Brain microvascular endothelial cell (primary cell): ENCODE data around the gene DPPA4.
A peak's percentile ranks its signal among the peaks of the same experiment; 100 is the strongest.
"Not testable (repeated sequence)": the region's sequence is repeated elsewhere in the genome, so short reads cannot be mapped to it uniquely, and the experiment has no call there.

Experiments used
- DNase-seq: peaks from one replicate; pipeline ENCODE4 v3.0.0-alpha.2; 2020
- H3K27ac ChIP-seq: fragments of 250-450 bp; sonication (Bioruptor Pico); 2 replicates; pipeline ENCODE4 v1.5.1; 2020; ENCODE audit warnings: mild to moderate bottlenecking, moderate library complexity
- H3K27me3 ChIP-seq: fragments of 250-450 bp; sonication (Bioruptor Pico); replicated peaks from 2 replicates; pipeline ENCODE4 v1.5.1; 2020; ENCODE audit warnings: mild to moderate bottlenecking
- H3K36me3 ChIP-seq: fragments of 250-450 bp; sonication (Bioruptor Pico); replicated peaks from 2 replicates; pipeline ENCODE4 v1.5.1; 2020; ENCODE audit warnings: mild to moderate bottlenecking
- H3K4me3 ChIP-seq: 2 replicates; pipeline ENCODE4 v1.5.1; 2011; ENCODE audit warnings: low read depth, mild to moderate bottlenecking, control low read depth, low read length, moderate library complexity
- in situ Hi-C: cut with HindIII; loops from 2 replicates; pipeline ENCODE4 v1.10.0; 2017; ENCODE audit warnings: low sequenced_read_pairs, low pct_ligation_motif_present
- TF ChIP-seq, protein P1 (sequence below): IDR thresholded peaks from 2 replicates; pipeline ENCODE4 v1.5.1; 2011; ENCODE audit warnings: low read depth, mild to moderate bottlenecking, moderate library complexity, low read length, control low read depth, inconsistent platforms; ENCODE audit errors: missing control alignments

The DPPA4 gene

DNA sequence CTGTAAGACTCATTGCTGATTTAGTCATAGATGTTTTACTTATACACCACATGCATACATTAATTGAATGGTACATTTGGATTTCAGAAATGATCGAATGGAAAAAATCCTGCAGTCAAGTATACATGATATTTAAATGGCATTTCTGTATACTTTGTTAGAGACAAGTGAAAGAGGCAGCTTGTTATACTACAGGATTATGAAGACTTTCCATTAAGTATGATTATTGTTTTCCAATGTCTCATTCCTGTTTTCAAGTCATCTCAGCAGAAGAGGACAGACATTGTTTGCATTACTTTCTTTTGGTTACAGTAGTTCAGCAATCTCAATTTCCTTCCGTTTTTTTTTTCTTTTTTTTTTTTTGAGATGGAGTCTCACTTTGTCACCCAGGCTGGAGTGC is 36.6 kb upstream of the DPPA4 start:
- H3K4me3 ChIP-seq = no peak overlapping the region
- no peak overlapping the region for H3K27ac ChIP-seq
- no peaks in the 10 kb centered on the region for H3K36me3 ChIP-seq
- in situ Hi-C loops = no loop called here
- TF ChIP-seq, protein P1, sequence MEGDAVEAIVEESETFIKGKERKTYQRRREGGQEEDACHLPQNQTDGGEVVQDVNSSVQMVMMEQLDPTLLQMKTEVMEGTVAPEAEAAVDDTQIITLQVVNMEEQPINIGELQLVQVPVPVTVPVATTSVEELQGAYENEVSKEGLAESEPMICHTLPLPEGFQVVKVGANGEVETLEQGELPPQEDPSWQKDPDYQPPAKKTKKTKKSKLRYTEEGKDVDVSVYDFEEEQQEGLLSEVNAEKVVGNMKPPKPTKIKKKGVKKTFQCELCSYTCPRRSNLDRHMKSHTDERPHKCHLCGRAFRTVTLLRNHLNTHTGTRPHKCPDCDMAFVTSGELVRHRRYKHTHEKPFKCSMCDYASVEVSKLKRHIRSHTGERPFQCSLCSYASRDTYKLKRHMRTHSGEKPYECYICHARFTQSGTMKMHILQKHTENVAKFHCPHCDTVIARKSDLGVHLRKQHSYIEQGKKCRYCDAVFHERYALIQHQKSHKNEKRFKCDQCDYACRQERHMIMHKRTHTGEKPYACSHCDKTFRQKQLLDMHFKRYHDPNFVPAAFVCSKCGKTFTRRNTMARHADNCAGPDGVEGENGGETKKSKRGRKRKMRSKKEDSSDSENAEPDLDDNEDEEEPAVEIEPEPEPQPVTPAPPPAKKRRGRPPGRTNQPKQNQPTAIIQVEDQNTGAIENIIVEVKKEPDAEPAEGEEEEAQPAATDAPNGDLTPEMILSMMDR = no peak
- no peaks in the 10 kb centered on the region for H3K27me3 ChIP-seq
- DNase-seq = no peak

DNA sequence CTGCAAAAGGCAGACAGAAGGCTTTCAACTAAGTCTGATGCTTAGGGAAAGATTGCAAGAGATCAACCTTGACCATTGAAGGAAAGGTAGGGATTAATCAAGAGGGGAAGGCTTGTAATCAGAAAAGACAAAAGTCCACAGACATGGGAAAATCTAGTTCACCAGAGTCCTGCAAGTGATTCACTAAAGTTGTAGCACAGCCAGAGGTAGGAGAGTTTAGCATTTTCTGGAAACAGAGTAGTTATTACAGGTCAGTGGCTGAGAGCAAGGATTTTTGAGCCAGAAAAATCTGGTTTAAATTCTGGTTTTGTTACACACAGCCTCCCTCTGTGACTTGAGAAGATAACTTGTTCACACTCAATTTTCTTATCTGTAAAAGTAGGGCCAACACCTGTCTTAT is 35.3 kb upstream of the DPPA4 start:
- no peaks in the 10 kb centered on the region for H3K36me3 ChIP-seq
- in situ Hi-C loops = no loop called here
- TF ChIP-seq, protein P1 = no peak
- H3K4me3 ChIP-seq = no peak overlapping the region
- DNase-seq = no peak
- no peak overlapping the region for H3K27ac ChIP-seq
- H3K27me3 ChIP-seq = no peaks in the 10 kb centered on the region

DNA sequence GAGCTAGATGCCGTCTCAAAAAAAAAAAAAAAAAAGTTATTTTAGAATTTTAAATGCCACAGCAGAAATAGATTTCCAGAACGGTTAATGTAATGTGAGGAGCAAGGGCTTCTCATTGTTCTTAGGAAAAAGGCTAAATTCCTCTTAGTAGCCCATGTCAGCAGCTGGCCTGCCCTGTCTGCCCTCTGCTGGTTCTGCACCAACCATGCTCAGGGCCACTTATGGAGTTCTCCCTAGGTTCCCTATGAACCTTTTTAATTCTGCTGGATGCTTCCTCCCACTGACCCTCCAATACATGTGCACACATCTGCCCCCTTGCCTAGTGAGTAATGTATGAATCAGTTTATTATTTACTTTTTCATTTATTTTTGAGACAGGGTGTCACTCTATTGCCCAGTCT is 32.2 kb upstream of the DPPA4 start:
- in situ Hi-C loops = no loop called here
- Histone ChIP-seq H3K27ac (no peak overlapping the region), H3K4me3 (no peak overlapping the region), H3K27me3 (no peaks in the 10 kb centered on the region), H3K36me3 (no peaks in the 10 kb centered on the region)
- DNase-seq = no peak
- TF ChIP-seq, protein P1 = peak; percentile 63

DNA sequence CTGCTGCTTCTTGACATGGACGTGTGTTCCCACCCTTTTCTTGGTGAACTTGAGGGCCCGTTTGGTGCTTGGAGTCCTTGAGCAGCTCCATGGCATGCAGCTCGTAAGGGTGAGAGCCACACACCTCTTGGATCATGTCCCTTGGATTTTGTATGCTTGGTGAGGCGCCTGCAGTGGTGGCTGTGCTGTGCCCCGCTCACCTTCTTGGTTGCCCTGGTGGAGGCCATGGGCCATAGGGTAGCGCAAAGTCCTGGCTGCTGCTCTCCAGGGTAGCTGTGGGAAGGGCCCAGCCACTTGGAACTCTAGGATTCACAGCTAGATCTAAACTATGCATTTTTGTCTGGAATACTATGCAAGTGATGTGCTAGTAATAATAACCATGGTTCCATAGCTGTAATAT is 26.7 kb upstream of the DPPA4 start:
- Histone ChIP-seq H3K36me3 (no peaks in the 10 kb centered on the region), H3K27me3 (no peaks in the 10 kb centered on the region), H3K27ac (no peak overlapping the region), H3K4me3 (no peak overlapping the region)
- TF ChIP-seq, protein P1 = no peak
- DNase-seq = no peak
- in situ Hi-C loops = no loop called here

DNA sequence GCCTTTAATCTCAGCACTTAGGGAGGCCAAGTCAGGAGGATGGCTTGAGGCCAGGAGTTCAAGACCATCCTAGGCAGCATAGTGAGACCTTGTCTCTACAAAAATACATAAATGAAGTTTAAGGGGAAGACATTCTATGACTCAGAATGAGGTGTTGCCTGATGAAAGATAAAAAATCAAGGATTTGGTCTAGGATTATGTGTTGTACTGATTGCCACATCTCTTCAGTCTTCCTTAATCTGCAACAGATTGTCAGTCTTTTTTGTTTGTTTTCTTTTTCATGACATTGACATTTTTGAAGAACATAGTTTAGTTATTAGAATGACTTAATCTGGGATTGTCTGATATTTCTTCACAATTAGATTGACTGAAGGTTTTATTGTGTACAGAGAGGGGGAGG is 26.3 kb upstream of the DPPA4 start:
- Histone ChIP-seq H3K36me3 (no peaks in the 10 kb centered on the region), H3K27ac (no peak overlapping the region), H3K4me3 (no peak overlapping the region), H3K27me3 (no peaks in the 10 kb centered on the region)
- DNase-seq = no peak
- TF ChIP-seq, protein P1 = no peak
- in situ Hi-C loops = no loop called here

DNA sequence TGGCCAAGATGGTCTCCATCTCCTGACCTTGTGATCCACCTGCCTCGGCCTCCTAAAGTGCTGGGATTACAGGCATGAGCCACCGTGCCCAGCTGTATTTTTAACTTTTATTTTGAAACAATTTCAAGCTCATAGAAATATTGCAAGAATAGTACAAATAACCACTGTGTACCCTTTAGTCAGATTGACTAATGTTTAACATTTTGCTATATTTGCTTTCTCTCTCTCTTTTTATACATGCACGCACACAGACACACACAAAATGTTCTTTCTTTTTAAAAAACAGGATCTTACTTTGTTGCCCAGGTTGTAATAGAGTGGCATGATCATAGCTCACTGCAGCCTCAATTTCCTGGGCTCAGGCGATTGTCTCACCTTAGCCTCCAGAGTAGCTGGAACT is 25.5 kb upstream of the DPPA4 start:
- no peak for DNase-seq
- Histone ChIP-seq H3K27me3 (no peaks in the 10 kb centered on the region), H3K36me3 (no peaks in the 10 kb centered on the region), H3K27ac (no peak overlapping the region), H3K4me3 (no peak overlapping the region)
- in situ Hi-C loops = no loop called here
- TF ChIP-seq, protein P1 = no peak

DNA sequence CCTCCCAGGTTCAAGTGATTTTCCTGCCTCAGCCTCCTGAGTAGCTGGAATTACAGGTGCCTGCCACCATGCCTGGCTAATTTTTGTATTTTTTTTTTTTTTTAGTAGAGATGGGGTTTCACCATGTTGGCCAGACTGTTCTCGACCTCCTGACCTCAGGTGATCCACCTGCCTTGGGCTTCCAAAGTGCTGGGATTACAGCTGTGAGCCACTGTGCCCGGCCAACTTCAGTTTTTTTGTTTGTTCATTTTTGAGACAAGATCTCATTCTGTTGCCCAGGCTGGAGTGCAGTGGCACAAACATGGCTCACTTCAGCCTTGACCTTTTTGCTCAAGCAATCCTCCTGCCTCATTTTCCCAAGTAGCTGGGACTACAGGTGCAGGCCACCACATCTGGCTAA is 21.5 kb upstream of the DPPA4 start:
- H3K4me3 ChIP-seq, in situ Hi-C loops, H3K27me3 ChIP-seq, DNase-seq, H3K36me3 ChIP-seq, H3K27ac ChIP-seq: not testable (repeated sequence)
